GM18520 (cell line): ENCODE data around the gene IRGM.

ENCODE experiments used
- ATAC-seq: cut with Tn5 transposase; IDR thresholded peaks from one replicate; pipeline ENCODE4 v1.9.1; 2021; ENCODE audit not compliant: unreplicated experiment

IRGM gene

DNA sequence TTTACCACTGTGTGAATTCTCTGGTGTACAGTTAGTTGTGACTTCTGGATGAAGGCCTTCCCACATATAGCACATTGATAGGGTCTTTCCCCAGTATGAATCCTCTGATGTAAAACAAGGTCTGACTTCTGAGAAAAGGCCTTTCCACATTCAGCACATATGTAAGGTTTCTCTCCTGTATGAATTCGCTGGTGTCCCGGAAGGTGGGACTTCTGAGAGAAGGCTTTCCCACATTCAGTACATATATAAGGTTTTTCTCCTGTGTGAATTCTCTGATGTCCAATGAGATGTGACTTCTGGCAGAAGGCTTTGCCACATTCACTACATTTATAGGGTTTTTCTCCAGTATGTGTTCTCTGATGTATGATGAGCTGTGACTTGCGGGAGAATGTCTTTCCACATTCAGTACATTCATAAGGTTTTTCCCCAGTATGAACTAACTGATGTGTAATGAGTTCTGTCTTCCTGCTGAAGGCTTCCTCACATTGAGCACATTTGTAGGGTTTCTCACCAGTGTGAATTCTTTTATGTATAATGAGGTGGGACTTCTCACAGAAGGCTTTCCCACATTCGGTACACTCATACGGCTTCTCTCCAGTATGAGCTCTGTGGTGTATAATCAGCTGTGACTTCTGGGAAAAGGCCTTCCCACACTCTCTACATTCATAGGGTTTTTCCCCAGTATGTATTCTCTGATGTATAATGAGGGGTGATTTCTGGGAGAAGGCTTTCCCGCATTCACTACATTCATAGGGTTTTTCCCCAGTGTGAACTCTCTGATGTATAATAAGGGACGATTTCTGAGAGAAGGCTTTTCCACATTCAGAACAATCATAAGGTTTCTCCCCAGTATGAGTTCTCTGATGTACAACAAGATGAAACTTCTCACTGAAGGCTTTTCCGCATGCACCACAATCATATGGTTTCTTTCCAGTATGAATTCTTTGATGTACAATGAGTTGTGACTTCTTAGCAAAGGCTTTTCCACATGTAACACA lies 49.4 kb downstream of the IRGM start:
- ATAC-seq, result no peak
